ENCODE measurements around the gene USP38.
"Not testable (repeated sequence)": the region's sequence is repeated elsewhere in the genome, so short reads cannot be mapped to it uniquely, and the experiment has no call there.

The USP38 gene

GRCh38 chr4:143184503-143185252 lies at the start of gene USP38:
TSS of gene USP38 (plus strand) at chr4:143184917. CDS start at chr4:143185451, 534 bp downstream.
- DNase-seq (ENCODE audit: low spot score), result peak; percentile 52

- no peak for DNase-seq (ENCODE audit: low spot score)
These were observed 49.4 kb upstream of the USP38 start for GRCh38 chr4:143135358-143135757.

GRCh38 chr4:143140696-143141095 lies 44.0 kb upstream of the USP38 start:
- no peak for DNase-seq (ENCODE audit: low spot score)

GRCh38 chr4:143148521-143148920 lies 36.2 kb upstream of the USP38 start:
- DNase-seq (ENCODE audit: low spot score), result no peak

- DNase-seq (ENCODE audit: low spot score), result no peak
These were observed 27.9 kb upstream of the USP38 start for GRCh38 chr4:143156853-143157252.

- no peak for DNase-seq (ENCODE audit: low spot score)
These were observed 21.1 kb upstream of the USP38 start for GRCh38 chr4:143163614-143164013.

- DNase-seq (ENCODE audit: low spot score), result not testable (repeated sequence)
These were observed 18.0 kb upstream of the USP38 start for GRCh38 chr4:143166722-143167121.

GRCh38 chr4:143178923-143179322 lies 5.8 kb upstream of the USP38 start:
- DNase-seq (ENCODE audit: low spot score), result no peak

- no peak for DNase-seq (ENCODE audit: low spot score)
These were observed 1.1 kb upstream of the USP38 start for GRCh38 chr4:143183513-143184216.

GRCh38 chr4:143184217-143184502 lies 557 bp upstream of the USP38 start:
- no peak for DNase-seq (ENCODE audit: low spot score)

- DNase-seq (ENCODE audit: low spot score), result no peak
These were observed 763 bp downstream of the USP38 start for GRCh38 chr4:143185253-143186107.

- no peak for DNase-seq (ENCODE audit: low spot score)
These were observed 1.5 kb downstream of the USP38 start for GRCh38 chr4:143186212-143186611.

GRCh38 chr4:143186649-143187048 lies 1.9 kb downstream of the USP38 start:
- DNase-seq (ENCODE audit: low spot score), result no peak

- no peak for DNase-seq (ENCODE audit: low spot score)
These were observed 3.7 kb downstream of the USP38 start for GRCh38 chr4:143188136-143189088.

- DNase-seq (ENCODE audit: low spot score), result no peak
These were observed 4.8 kb downstream of the USP38 start for GRCh38 chr4:143189528-143189927.

- no peak for DNase-seq (ENCODE audit: low spot score)
These were observed 10.9 kb downstream of the USP38 start for GRCh38 chr4:143195581-143195980.

- DNase-seq (ENCODE audit: low spot score), result no peak
These were observed 11.6 kb downstream of the USP38 start for GRCh38 chr4:143196323-143196722.

- DNase-seq (ENCODE audit: low spot score), result no peak
These were observed 14.8 kb downstream of the USP38 start for GRCh38 chr4:143199503-143199902.

GRCh38 chr4:143202824-143203223 lies 18.1 kb downstream of the USP38 start:
- DNase-seq (ENCODE audit: low spot score), result no peak

- no peak for DNase-seq (ENCODE audit: low spot score)
These were observed 18.9 kb downstream of the USP38 start for GRCh38 chr4:143203577-143203976.

GRCh38 chr4:143207555-143207954 lies 22.8 kb downstream of the USP38 start:
- no peak for DNase-seq (ENCODE audit: low spot score)

- no peak for DNase-seq (ENCODE audit: low spot score)
These were observed 27.8 kb downstream of the USP38 start for GRCh38 chr4:143212566-143212965.
